Left cardiac atrium (tissue), 4 donors: ENCODE measurements around the gene HSPB1. TPM values are rescaled to one million over a fixed set of nuclear protein-coding genes. Genes with fewer than 3 reads are reported as not detected.
"Not testable (repeated sequence)": the region's sequence is repeated elsewhere in the genome, so short reads cannot be mapped to it uniquely, and the experiment has no call there.

ENCODE experiments used
- ATAC-seq, 2 donors: fragments of 200-7000 bp; cut with Tn5 transposase; one replicate each; pipeline ENCODE4 v1.9.1; 2020; ENCODE audit warnings: mild to moderate bottlenecking in 2 of 2, moderate library complexity in 2 of 2
- DNase-seq: peaks from one replicate; pipeline ENCODE4 v3.0.0-alpha.2; 2020
- intact Hi-C, 2 donors: fragments of 100-400 bp; cut with DNase I; formaldehyde crosslinking; loops; one replicate each; pipeline versions ENCODE4 v1.14.1 to v1.15.1; 2022 to 2023
- total RNA-seq, 2 donors: library from RNA; stranded (reverse); fragmentation: NEBNext Ultra II Directional; extraction: Animal tissue kit (Norgen Biotek cat#: 25700); gene quantifications; one replicate each; pipeline ENCODE4 v1.2.1, GENCODE V29; 2021
- donor health status: DM: no; HTN: yes; CAD: no.
- donor health status: DM: no; HTN: yes; CAD: no; lungs with severe emphysema.
- donor health status: DM: yes; HTN: yes; CAD: no.
- donor health status: Dilated cardiomyopathy.

Gene HSPB1
- total RNA-seq, 2 donors from 2014 or later, result 1,191 to 2,127 TPM

DNA sequence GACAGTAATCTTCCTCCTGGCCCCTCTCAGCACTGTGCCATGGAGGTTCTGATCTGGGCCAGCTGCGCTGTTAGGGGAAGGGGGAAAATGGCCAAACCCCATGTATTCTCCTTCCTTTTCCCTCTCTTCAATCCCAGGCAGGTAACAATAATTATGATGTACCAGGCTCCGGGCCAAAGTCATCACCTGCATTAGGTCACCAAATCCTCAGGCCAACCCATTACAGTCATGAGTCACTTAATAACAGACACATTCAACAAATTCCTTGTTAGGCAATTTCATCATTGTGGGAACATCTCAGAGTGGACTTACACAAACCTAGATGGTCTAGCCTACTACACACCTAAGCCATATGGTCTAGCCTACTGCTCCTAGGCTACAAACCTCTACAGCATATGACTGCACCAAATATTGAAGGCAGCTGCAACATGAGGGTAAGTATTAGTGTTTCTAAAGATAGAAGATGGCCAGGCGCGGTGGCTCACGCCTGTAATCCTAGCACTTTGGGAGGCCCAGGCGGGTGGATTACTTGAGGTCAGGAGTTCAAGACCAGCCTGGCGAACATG lies 2.2 kb upstream of the HSPB1 start:
- intact Hi-C loops, result no loop called here
- ATAC-seq, result no peak

GRCh38 chr7:76301000-76301399 lies 1.5 kb upstream of the HSPB1 start:
- no peak for DNase-seq
- ATAC-seq, result no peak
- intact Hi-C loops, result no loop called here

More for the DNA sequence above, 2.2 kb upstream of the HSPB1 start:
- DNase-seq, result no peak

DNA sequence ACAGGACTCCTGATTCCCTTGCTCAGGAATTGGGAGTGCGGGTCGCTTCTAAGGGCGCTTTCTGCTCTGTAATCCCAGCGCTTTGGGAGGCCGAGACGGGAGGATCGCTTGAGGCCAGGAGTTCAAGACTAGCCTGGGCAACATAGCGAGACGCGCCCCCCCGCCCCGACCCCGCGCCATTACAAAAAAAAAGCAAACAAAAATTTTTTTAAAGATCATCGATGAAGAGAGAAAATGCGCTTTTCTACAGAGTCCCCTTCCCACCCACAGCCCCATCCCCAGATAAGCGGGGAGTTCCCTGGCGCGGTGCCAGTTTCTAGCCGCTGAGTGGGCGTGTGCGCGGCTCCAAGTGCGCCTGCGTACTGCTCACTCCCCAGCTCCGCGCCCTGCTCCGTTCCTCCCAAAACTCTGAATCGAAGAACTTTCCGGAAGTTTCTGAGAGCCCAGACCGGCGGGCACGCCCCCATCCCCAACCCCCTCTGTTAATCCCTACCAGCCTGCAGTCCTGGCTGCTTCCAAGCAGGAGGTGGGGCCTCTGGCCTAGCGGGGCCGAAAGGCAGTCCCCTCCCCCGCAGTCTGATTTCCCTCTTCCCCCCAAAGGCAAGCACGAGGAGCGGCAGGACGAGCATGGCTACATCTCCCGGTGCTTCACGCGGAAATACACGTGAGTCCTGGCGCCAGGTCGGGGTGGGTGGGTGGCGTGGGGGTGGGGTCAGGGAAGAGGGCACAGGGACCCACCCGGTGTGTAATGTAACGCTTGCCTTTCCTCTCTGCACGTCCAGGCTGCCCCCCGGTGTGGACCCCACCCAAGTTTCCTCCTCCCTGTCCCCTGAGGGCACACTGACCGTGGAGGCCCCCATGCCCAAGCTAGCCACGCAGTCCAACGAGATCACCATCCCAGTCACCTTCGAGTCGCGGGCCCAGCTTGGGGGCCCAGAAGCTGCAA lies 1.0 kb downstream of the HSPB1 start:
- intact Hi-C loops, result no loop called here
- ATAC-seq (peak; percentile 55 to 72), DNase-seq (peak; percentile 91)

DNA sequence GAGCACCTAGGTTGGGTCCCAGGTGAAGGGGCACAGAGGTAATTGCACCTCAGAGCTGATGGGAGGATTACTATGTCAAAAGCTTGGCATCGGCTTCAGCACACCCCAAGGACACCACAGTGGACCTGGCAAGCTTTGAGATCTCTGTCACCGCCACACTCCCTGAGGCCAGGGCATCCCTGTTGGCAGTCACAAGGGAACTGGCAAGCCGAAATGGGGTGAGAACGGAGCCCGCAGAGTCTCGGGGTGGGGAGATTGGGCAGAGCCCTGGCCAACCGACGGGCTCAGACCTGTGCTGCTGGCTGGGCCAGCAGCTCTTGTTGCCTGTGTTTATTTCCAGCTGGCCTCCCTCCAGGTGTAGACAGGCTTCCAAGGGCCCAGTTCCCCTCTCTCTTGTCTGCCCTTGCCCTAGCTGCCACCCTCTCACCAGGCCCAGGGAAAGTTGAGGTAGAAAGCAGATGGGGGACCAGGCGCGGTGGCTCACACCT lies 2.5 kb downstream of the HSPB1 start:
- intact Hi-C loops, result no loop called here
- DNase-seq (peak; percentile 79), ATAC-seq (peak; percentile 21 to 53)

- DNase-seq, ATAC-seq, intact Hi-C loops: not testable (repeated sequence)
Measured at GRCh38 chr7:76308874-76309273, 6.4 kb downstream of the HSPB1 start.

DNA sequence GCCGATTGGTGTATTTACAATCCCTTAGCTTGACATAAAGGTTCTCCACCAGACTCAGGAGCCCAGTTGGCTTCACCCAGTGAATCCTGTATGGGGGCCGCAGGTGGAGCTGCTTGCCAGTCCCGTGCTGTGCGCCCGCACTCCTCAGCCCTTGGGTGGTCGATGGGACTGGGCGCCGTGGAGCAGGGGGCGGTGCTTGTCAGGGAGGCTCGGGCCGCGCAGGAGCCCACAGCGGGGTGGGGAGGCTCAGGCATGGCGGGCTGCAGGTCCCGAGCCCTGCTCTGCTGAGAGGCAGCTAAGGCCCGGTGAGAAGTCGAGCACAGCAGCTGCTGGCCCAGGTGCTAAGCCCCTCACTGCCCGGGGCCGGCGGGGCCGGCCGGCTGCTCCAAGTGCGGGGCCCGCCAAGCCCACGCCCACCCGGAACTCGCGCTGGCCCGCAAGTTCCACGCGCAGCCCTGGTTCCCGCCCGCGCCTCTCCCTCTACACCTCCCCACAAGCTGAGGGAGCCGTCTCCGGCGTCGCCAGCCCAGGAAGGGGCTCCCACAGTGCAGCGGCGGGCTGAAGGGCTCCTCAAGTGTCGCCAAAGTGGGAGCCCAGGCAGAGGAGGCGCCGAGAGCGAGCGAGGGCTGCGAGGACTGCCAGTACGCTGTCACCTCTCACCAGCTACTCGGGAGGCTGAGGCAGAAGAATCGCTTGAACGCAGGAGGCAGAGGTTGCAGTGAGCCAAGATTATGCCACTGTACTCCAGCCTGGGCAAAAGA lies 7.0 kb downstream of the HSPB1 start:
- intact Hi-C loops, ATAC-seq, DNase-seq: not testable (repeated sequence)

DNA sequence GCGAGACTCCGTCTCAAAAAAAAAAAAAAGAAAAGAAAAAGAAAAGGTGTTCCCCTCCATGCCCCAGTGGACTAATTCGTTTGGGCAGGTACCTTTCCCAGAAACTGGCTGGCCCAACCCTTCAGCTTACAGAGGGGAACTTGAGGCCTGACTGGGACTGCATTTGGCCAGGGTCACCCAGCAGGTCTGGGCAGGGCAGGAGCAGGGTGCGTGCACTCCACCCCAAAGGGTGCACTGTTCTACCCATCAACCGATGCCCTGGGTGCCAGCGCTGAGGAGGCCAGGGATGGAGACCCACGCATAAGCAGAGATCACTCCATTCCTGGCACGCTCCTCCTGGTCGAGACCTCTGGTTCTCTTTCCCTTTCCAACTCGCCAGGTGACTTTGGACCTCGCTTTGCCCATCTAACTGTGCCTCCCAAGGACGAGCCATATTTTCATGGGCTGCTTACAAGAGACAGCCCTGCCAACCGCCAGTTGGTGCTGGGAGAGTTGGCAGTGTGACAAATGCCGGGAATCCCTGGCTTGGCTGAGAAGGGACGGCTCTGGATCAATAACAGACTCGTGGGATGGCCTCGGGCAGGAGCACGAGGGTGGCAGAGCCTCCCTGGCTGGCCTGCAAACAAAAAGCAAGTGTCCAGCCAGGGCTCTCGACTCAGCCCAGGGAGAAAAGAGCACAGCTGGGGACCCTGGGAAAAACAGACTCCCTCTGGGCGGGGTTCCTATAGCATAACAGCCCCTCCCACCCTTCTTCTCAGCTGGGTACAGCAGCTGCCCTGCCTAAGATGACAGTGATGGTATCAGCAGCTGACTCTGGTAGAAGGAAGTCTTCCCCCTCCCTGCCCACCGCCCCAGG lies 7.9 kb downstream of the HSPB1 start:
- ATAC-seq, result peak in 1 of 2 donors; percentile 14
- intact Hi-C loops, result no loop called here
- no peak for DNase-seq

- DNase-seq, ATAC-seq, intact Hi-C loops: not testable (repeated sequence)
Measured at GRCh38 chr7:76311838-76312237, 9.4 kb downstream of the HSPB1 start.

DNA sequence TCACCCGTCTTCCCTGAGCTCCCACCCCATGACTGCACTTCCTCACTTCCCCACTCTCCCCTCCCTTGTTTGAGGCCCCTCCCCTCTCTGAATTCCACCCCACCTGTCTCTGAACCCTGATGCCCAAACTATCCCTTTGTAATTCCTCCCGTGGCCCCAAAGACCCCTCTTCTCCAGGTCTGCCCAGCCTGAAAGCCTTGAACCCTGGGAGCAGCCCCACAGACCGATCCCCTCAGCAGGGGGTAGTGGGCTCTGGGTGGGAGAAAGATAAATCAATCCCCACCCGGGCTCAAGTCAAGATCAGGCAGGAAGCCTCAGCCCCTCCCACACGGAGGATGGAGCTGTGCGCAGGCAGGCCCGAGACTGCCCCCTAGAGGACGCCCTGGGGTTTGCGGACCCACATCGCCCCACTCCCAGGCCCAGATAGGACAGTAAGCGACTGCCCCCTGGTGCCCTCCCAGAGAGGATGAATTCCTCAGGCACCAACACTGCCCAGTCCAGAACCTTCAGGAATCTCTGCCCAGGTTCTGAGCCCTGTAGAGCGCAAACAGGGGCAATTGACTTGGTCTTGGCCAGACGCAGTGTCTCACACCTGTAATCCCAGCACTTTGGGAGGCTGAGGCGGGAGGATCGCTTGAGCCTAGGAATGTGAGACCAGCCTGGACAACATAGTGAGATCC lies 11.7 kb downstream of the HSPB1 start:
- peak; percentile 58 to 62 for ATAC-seq
- intact Hi-C loops, result loop anchor here (1.0 kb wide), 2 partner anchors 23 to 136 kb away; no protein-coding TSS in a partner anchor
- DNase-seq, result peak; percentile 97

- intact Hi-C loops, result loop anchor here (1.0 kb wide), 2 partner anchors 23 to 136 kb away; no protein-coding TSS in a partner anchor
- not testable (repeated sequence) for DNase-seq, ATAC-seq
Measured at GRCh38 chr7:76314740-76315139, 12.3 kb downstream of the HSPB1 start.

DNA sequence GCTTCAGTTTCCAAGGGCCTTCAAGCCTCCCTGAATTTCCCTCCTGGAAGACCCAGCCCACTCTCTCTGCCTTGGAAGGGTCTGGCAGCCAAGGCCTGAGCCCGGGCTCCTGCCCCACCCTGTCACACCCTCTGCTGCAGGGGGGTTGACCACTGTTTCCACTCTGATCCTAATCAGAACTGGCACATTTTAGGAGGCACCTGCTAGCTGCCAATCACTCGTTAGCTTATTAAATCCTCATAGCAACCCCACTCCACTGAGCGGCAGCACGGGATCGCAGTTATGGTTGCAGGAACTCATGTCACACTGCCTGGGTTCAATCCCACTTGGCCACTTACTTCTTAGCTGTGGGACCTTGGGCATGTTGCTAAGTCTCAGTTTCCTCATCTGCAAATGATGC lies 12.9 kb downstream of the HSPB1 start:
- intact Hi-C loops, result no loop called here
- DNase-seq (no peak), ATAC-seq (no peak)

- intact Hi-C loops, result no loop called here
Measured at GRCh38 chr7:76316984-76317781, 14.7 kb downstream of the HSPB1 start.

GRCh38 chr7:76317782-76318487 lies 15.5 kb downstream of the HSPB1 start:
- ATAC-seq (peak; percentile 94 to 96), DNase-seq (peak; percentile 99)
- intact Hi-C loops, result loop anchor here (2.0 kb wide), 1 partner anchor 41 kb away; the partner anchor contains the start of gene YWHAG (in 2 of the 2)

More at GRCh38 chr7:76316984-76317781, 14.7 kb downstream of the HSPB1 start:
- no peak for DNase-seq
- no peak for ATAC-seq

DNA sequence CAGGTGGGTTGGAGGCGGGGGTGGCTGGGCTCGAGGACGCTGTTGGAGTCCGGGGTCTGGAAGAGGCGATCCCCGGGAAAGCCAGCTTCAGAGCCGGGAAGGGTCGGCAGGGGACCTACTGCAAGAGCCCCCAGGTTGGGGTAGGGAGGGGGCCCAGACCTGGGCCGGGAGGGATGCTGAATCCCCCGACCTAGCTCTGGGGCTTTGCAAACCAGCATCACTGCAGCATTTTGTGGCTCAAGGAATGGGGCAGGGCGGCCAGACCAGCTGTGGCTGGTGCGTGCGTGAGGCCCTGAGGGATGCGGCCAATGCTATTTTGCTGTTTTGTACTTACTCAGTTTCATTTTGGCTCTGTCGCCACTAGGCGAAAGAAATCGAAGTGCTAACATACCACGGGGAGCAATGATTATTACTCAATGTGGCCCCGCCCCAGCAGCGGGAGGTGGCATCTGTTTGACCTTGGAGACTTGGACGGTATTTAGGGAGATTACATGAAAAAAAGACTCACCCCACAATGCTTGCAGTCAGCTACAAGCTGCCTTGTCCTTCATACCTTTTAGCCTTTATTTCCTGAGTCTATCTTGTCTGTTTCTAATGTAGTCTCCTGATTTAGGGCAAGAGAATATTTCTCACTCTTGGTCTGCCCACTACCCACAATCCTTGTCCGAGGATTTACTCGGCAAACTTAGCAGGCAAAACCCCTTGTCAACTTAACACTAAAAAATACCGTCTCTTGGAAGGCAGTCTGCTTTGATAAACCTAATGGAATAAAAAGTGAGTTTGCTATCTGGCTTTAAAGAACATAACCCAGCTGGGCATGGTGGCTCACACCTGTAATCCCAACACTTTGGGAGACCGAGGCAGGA lies 16.2 kb downstream of the HSPB1 start:
- ATAC-seq, result peak; percentile 53 to 65
- DNase-seq, result peak; percentile 83
- intact Hi-C loops, result loop anchor here (2.0 kb wide), 1 partner anchor 40 kb away; the partner anchor contains the start of gene YWHAG (in 2 of the 2)

GRCh38 chr7:76325092-76325491 lies 22.6 kb downstream of the HSPB1 start:
- DNase-seq, result no peak
- ATAC-seq, result no peak
- intact Hi-C loops, result no loop called here
